Activated CD4-positive, alpha-beta T cell treated with anti-CD3 and anti-CD28 coated beads, Interleukin-2, amount 50 U/mL, for 4 hours (primary cell): ENCODE results near the gene PLEKHH3.

ENCODE experiments used
- DNase-seq, 2 experiments: peaks; one replicate each; pipeline ENCODE4 v3.0.0-alpha.2; 2020

PLEKHH3 gene

GRCh38 chr17:42686520-42687128 lies 9.8 kb upstream of the PLEKHH3 start:
- no peak for DNase-seq

GRCh38 chr17:42685831-42686230 lies 9.0 kb upstream of the PLEKHH3 start:
- no peak for DNase-seq

GRCh38 chr17:42684929-42685556 lies 8.2 kb upstream of the PLEKHH3 start:
- no peak for DNase-seq

GRCh38 chr17:42683407-42684034 lies 6.7 kb upstream of the PLEKHH3 start:
- no peak for DNase-seq

- DNase-seq, result no peak
Observed at GRCh38 chr17:42682722-42683403, 6.1 kb upstream of the PLEKHH3 start.

GRCh38 chr17:42681976-42682721 lies 5.4 kb upstream of the PLEKHH3 start, which contains the start of gene CNTNAP1:
TSS of gene CNTNAP1 (plus strand) at chr17:42682531. CDS start at chr17:42682830, 299 bp downstream.
- DNase-seq, result no peak

GRCh38 chr17:42680331-42680808 lies 3.6 kb upstream of the PLEKHH3 start:
- no peak for DNase-seq

- DNase-seq, result peak; percentile 58 to 65
Observed at GRCh38 chr17:42679492-42680330, 2.9 kb upstream of the PLEKHH3 start.

- DNase-seq, result no peak
Observed at GRCh38 chr17:42678951-42679491, 2.2 kb upstream of the PLEKHH3 start.

GRCh38 chr17:42677921-42678781 lies 1.4 kb upstream of the PLEKHH3 start:
- DNase-seq, result peak; percentile 63 to 65

GRCh38 chr17:42677012-42677857 lies 441 bp upstream of the PLEKHH3 start:
- peak; percentile 99 for DNase-seq

GRCh38 chr17:42675965-42676423 lies 800 bp downstream of the PLEKHH3 start:
- DNase-seq, result no peak

GRCh38 chr17:42675348-42675964 lies 1.3 kb downstream of the PLEKHH3 start:
- DNase-seq, result no peak

GRCh38 chr17:42674755-42675347 lies 1.9 kb downstream of the PLEKHH3 start:
- no peak for DNase-seq

- DNase-seq, result no peak
Observed at GRCh38 chr17:42673885-42674754, 2.7 kb downstream of the PLEKHH3 start.

- no peak for DNase-seq
Observed at GRCh38 chr17:42673266-42673884, 3.4 kb downstream of the PLEKHH3 start.

- no peak for DNase-seq
Observed at GRCh38 chr17:42672038-42672437, 4.8 kb downstream of the PLEKHH3 start.
